GM19239 (cell line): ENCODE data around the gene NRXN3.

ENCODE experiments used
- DNase-seq: peaks from one replicate; pipeline ENCODE4 v3.0.0; 2011; ENCODE audit warnings: low spot score; ENCODE audit not compliant: insufficient read length
- FAIRE-seq: peaks from 2 replicates; lab custom pipeline; 2011; peaks lifted over from hg19 to GRCh38; lab: Jason Lieb, UNC

Gene NRXN3

DNA sequence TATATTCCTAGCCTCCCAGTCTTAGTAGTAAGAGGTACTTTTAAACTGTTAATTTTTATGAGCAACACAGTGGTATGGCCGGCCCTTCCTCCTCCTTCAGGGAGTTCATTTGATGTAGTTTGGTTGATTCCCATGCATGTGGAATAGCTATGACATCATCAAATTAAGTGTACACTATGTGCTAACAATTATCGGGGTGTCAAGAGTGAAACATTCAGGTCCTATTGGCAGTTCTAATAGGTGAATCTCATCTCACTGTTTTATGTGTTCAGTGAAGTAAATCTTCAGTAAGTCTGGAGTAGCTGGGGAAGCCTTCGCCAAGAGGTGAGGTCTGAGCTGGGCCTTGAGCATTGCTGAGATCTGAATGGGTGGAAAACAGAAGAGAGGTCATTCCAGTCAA lies 1384.6 kb downstream of the NRXN3 start:
- DNase-seq (no peak), FAIRE-seq (no peak)

GRCh38 chr14:79555429-79555828 lies 1385.3 kb downstream of the NRXN3 start:
- DNase-seq (no peak), FAIRE-seq (no peak)

- FAIRE-seq (no peak), DNase-seq (no peak)
These were observed 1387.1 kb downstream of the NRXN3 start for GRCh38 chr14:79557309-79557708.

DNA sequence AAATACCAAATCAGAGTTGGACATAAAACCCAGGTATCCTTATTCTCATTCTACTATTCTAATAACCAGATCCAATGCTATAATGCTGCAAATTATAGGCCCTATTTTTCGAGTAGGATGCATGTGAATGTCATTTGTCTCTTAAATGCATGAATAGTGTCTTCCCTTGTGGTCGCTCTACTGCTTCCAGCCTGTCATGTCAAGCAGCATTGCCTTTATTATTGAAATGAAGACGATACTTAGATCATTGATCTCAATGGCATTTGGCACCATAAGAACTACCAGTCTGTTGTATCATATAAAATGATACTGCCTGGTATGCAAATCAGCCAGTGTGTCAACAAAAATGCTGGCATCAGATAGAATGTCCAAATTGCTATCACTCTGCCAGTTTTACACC lies 1392.0 kb downstream of the NRXN3 start:
- FAIRE-seq (no peak), DNase-seq (no peak)

GRCh38 chr14:79564371-79564770 lies 1394.2 kb downstream of the NRXN3 start:
- FAIRE-seq (no peak), DNase-seq (no peak)

DNA sequence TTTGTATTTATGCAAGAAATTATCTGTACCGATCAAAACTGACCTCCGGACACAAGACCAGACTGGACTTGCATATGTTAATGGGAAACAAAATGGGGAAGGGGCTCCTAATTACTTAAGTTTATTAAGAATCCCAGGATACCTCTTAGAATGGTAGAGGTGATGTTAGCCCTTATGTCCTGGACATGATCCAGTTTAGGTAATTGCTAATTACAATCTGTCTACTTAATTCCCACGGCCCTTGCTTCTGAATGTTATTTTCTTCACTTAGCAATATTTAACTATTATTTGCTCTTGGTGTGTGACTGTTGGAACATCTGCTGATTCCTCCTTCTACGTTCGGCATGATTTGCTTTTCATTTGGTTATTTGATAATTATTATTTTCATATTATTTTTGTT lies 1397.1 kb downstream of the NRXN3 start:
- DNase-seq, result no peak
- FAIRE-seq, result no peak

DNA sequence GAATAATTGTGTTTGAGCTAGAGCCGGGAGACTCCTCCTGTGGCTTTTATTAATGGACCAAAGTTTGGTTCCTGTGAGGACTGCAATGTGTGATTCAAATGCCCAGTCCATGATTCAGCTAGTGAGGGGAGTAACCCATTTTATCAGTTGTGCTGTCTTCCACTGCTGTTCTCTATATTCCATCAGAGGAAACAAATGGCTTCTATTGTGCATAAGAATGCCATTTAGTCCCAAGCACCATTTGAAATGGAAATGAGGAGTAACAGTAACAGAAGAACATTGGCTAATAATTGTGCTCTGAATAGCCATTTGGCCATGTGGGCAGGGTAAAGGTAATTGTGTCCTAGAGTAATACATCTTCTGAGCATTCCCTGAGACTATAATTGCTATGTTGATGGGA lies 1398.4 kb downstream of the NRXN3 start:
- no peak for DNase-seq
- no peak for FAIRE-seq

- FAIRE-seq (no peak), DNase-seq (no peak)
These were observed 1398.9 kb downstream of the NRXN3 start for GRCh38 chr14:79569072-79569471.

DNA sequence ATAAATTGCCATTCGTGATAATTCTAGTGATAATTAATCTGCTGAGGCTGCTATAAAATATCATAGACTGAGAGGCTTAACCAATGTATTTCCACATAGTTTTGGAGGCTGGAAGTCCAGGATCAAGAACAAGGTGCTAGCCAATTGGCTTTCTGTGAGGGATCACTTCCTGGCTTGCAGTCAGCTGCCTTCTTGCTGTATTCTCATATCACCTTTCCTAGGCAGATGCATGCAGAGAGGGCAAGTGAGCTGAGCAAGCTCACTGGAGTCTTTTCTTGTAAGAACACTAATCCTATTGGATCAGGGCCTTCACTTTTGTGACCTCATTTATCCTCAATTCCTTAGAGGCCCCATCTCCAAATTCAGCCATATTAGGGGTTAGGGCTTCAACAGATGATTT lies 1400.5 kb downstream of the NRXN3 start:
- FAIRE-seq, result no peak
- no peak for DNase-seq

DNA sequence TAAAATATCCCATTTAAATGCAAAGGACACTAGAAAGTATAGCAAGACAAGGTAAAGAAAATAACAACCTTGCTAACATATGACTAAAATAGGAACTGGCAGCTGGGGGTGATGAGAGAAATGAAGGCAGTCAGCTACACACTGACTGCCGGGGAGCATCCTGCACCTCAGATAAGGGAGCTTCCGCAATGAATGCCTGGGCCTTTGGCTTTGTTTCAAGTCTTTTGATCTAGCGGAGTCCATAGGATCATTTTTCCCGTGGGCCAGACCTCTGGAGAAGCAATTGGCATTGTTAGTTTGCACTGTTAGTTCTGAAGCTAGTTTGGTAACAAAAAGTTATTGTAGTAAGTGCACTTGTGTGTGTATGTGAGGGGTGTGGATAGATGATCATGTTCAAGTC lies 1401.2 kb downstream of the NRXN3 start:
- DNase-seq, result no peak
- FAIRE-seq, result no peak

GRCh38 chr14:79573486-79573885 lies 1403.3 kb downstream of the NRXN3 start:
- FAIRE-seq, result no peak

GRCh38 chr14:79575032-79575431 lies 1404.9 kb downstream of the NRXN3 start:
- DNase-seq (no peak), FAIRE-seq (no peak)

More at GRCh38 chr14:79573486-79573885, 1403.3 kb downstream of the NRXN3 start:
- no peak for DNase-seq

DNA sequence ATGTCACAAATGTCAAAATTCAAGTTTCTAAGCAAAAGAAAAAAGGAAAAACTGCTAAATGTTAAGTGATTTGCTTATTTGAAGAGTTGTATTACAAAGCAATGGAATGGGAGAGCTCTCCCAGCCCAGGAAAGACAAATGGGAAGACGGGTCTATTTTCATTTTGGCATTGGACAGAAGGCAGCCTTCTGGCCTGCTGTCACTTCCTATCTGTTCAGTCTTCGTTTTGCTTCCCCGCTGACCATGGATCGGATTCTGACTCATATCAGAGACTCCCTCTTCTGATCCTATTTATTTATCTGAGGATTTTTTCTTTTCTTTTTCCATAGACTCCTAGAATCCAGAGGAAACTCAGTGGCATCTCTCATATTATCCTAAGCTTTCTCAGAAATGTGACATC lies 1406.3 kb downstream of the NRXN3 start:
- DNase-seq, result no peak

DNA sequence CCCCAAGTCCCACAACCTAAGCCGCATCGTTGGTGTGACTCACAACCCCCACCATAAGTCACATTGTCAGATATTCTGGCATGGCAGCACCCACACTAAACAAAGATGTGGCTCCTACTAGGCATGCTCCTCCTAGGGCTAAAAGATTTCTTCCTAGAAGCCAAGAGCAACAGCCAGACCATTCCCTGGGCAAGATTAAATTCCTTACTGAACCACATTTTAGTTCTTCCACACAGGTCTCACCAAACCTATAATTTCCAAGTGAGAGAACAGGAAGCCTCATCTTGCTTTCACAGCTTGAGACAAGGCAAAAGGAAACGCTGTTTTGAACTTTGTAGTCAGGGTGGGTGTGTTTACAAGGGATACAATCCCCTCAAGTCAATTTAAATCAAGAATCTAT lies 1408.3 kb downstream of the NRXN3 start:
- DNase-seq (no peak), FAIRE-seq (no peak)

More for the DNA sequence above, 1406.3 kb downstream of the NRXN3 start:
- FAIRE-seq, result no peak

- DNase-seq, result no peak
- FAIRE-seq, result no peak
These were observed 1410.2 kb downstream of the NRXN3 start for GRCh38 chr14:79580414-79580813.

DNA sequence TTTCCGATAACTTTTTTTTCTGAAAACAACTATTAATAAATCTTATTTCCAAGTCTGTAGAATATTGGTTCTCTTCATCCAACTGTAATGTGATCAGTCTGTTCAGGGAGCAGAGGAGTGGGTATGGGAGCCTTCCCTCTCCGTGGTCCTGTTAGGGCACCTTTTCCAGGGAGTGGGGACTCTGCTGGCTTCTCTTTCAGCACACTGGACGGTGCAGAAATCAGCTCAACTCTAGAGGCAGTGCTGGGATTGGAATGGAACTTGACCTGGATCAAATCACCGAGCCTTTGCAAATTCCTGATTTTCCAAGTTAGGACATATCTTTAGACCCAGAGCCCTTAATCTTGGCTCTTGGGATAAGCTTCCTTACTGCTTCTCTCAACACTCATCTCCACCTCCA lies 1410.7 kb downstream of the NRXN3 start:
- no peak for FAIRE-seq
- DNase-seq, result no peak

- no peak for FAIRE-seq
- DNase-seq, result no peak
These were observed 1411.9 kb downstream of the NRXN3 start for GRCh38 chr14:79581912-79582576.

GRCh38 chr14:79583738-79584408 lies 1413.7 kb downstream of the NRXN3 start:
- FAIRE-seq, result no peak

GRCh38 chr14:79584679-79585078 lies 1414.5 kb downstream of the NRXN3 start:
- FAIRE-seq, result no peak
- no peak for DNase-seq

More at GRCh38 chr14:79583738-79584408, 1413.7 kb downstream of the NRXN3 start:
- DNase-seq, result no peak

GRCh38 chr14:79585845-79586244 lies 1415.7 kb downstream of the NRXN3 start:
- FAIRE-seq (no peak), DNase-seq (no peak)

DNA sequence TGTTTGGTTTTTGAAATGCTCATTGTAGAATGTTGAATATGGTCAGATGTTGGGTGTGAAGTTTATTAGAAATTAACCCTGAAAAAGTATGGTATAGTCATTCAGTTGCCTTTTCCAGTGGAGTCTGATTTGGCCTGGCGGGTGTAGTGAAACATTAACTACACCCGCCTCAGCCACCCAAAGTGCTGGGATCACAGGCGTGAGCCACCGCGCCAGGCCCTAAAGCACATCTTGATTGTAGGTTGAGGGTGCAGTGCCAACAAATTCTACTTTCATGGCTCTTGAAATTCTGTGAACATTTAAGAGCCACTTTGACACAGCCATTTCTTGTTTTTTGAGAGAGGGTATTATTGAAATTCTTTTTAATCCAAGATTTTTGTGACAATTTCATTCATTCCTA lies 1416.2 kb downstream of the NRXN3 start:
- no peak for DNase-seq
- no peak for FAIRE-seq
